ENCODE measurements around the gene ZFYVE16. TPM values are rescaled to one million over a fixed set of nuclear protein-coding genes. Genes with fewer than 3 reads are reported as not detected.
"Not testable (repeated sequence)": the region's sequence is repeated elsewhere in the genome, so short reads cannot be mapped to it uniquely, and the experiment has no call there.

The ZFYVE16 gene
- total RNA-seq, 4 donors from 2014 or later, result 12.5 to 27.5 (median 18.2) TPM

GRCh38 chr5:80411589-80412219 lies 3.8 kb downstream of the ZFYVE16 start:
- H3K4me3 ChIP-seq, result no peak overlapping the region
- DNase-seq, result no peak
- TF ChIP-seq POLR2A (IDR thresholded peaks at IDR 0.05), result no peak
- TF ChIP-seq, protein P1, sequence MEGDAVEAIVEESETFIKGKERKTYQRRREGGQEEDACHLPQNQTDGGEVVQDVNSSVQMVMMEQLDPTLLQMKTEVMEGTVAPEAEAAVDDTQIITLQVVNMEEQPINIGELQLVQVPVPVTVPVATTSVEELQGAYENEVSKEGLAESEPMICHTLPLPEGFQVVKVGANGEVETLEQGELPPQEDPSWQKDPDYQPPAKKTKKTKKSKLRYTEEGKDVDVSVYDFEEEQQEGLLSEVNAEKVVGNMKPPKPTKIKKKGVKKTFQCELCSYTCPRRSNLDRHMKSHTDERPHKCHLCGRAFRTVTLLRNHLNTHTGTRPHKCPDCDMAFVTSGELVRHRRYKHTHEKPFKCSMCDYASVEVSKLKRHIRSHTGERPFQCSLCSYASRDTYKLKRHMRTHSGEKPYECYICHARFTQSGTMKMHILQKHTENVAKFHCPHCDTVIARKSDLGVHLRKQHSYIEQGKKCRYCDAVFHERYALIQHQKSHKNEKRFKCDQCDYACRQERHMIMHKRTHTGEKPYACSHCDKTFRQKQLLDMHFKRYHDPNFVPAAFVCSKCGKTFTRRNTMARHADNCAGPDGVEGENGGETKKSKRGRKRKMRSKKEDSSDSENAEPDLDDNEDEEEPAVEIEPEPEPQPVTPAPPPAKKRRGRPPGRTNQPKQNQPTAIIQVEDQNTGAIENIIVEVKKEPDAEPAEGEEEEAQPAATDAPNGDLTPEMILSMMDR (IDR thresholded peaks at IDR 0.05), result no peak
- 72 to 80% methylated on average over 3 of the region's 3 CpGs for WGBS, 2 donors
- H3K27ac ChIP-seq, result no peak overlapping the region
- no peaks in the 10 kb centered on the region for H3K9me3 ChIP-seq
- no peaks in the 10 kb centered on the region for H3K27me3 ChIP-seq
- H3K4me1 ChIP-seq, result peaks cover 4 to 28% (median 22%) of the 10 kb centered on the region in 3 donors
- intact Hi-C loops (cut with DNase I), result no loop called here
- H3K36me3 ChIP-seq, result peaks cover 0 to 10% (median 0%) of the 10 kb centered on the region in 3 donors

- intact Hi-C loops (cut with DNase I), result no loop called here
- Histone ChIP-seq H3K4me1 (peaks cover under 1 to 16% (median 14%) of the 10 kb centered on the region in 3 donors), H3K9me3 (no peaks in the 10 kb centered on the region), H3K27ac (no peak overlapping the region), H3K27me3 (no peaks in the 10 kb centered on the region), H3K4me3 (no peak overlapping the region), H3K36me3 (peaks cover 0 to 10% (median 0%) of the 10 kb centered on the region in 3 donors)
- TF ChIP-seq, protein P1 (IDR thresholded peaks at IDR 0.05), result no peak
- TF ChIP-seq POLR2A (IDR thresholded peaks at IDR 0.05), result no peak
- no peak for DNase-seq
- 96 to 100% methylated on average over 1 of the region's 1 CpG for WGBS, 2 donors
Measured at GRCh38 chr5:80414113-80414512, 6.2 kb downstream of the ZFYVE16 start.

DNA sequence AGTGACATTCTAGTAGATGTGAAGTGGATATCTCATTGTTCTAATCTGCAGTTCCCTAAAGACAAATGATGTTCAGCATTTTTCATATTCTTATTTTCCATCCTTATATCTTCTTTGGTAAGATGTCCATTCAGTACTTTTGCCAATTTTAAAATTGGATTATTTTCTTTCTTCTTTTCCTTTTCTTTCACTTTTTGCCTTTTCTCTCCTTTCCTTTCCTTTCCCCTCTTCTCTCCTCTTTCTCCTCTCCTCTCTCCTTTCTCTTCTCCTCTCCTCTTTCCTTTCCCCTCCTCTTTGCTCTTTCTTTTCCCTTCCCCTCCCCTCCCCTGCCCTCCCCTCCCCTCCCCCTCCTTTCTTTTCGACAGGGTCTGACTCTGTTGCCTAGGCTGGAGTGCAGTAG lies 10.1 kb downstream of the ZFYVE16 start:
- intact Hi-C loops (cut with DNase I), result no loop called here
- Histone ChIP-seq H3K36me3 (peaks cover 0 to 15% (median 0%) of the 10 kb centered on the region in 3 donors), H3K9me3 (peaks cover 0 to 3% (median 0%) of the 10 kb centered on the region in 3 donors), H3K27me3 (no peaks in the 10 kb centered on the region), H3K27ac (no peak overlapping the region), H3K4me1 (no peaks in the 10 kb centered on the region), H3K4me3 (no peak overlapping the region)
- DNase-seq, result no peak
- 75 to 100% methylated on average over 1 of the region's 1 CpG for WGBS, 2 donors
- TF ChIP-seq POLR2A (IDR thresholded peaks at IDR 0.05), result no peak
- TF ChIP-seq, protein P1 (IDR thresholded peaks at IDR 0.05), result no peak

GRCh38 chr5:80424365-80424764 lies 16.5 kb downstream of the ZFYVE16 start:
- intact Hi-C loops (cut with DNase I); H3K4me1 ChIP-seq; H3K4me3 ChIP-seq; H3K27ac ChIP-seq; DNase-seq; H3K27me3 ChIP-seq: not testable (repeated sequence)
- peaks cover 0 to 14% (median 0%) of the 10 kb centered on the region in 3 donors for H3K36me3 ChIP-seq
- peaks cover 0 to 16% (median 5%) of the 10 kb centered on the region in 3 donors for H3K9me3 ChIP-seq
- WGBS, 2 donors, result 89 to 100% methylated on average over 1 to 3 of the region's 3 CpGs

DNA sequence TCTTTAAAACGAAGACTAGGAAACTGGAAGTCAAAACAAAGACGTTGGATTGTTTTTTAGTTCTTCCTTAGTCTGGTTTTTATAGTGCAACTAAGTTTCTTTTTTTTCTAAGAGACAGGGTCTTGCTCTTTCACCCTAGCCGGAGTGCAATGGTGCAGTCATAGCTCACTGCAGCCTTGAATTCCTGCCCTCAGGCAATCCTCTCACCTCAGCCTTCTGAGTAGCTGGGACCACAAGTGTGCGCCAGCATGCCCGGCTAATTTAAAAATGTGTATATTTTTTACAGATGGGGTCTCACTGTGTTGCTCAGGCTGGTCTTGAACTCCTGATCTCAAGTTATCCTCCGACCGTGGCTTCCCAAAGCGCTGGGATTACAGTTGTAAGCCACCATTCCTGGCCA lies 27.6 kb downstream of the ZFYVE16 start:
- H3K4me1 ChIP-seq, result no peaks in the 10 kb centered on the region
- intact Hi-C loops (cut with DNase I), result no loop called here
- no peak overlapping the region for H3K27ac ChIP-seq
- 94% methylated on average over 8 of the region's 8 CpGs for WGBS, 2 donors
- no peaks in the 10 kb centered on the region for H3K9me3 ChIP-seq
- no peak for DNase-seq
- no peaks in the 10 kb centered on the region for H3K27me3 ChIP-seq
- no peak for TF ChIP-seq POLR2A (IDR thresholded peaks at IDR 0.05)
- TF ChIP-seq, protein P1 (IDR thresholded peaks at IDR 0.05), result no peak
- H3K36me3 ChIP-seq, result peaks cover 0 to 59% (median 3%) of the 10 kb centered on the region in 3 donors
- no peak overlapping the region for H3K4me3 ChIP-seq
